GM19043 (cell line): ENCODE data around the gene CRACR2B.

ENCODE experiments used
- ATAC-seq: cut with Tn5 transposase; IDR thresholded peaks from one replicate; pipeline ENCODE4 v1.9.1; 2021; ENCODE audit warnings: low read depth; ENCODE audit not compliant: unreplicated experiment

The CRACR2B gene

DNA sequence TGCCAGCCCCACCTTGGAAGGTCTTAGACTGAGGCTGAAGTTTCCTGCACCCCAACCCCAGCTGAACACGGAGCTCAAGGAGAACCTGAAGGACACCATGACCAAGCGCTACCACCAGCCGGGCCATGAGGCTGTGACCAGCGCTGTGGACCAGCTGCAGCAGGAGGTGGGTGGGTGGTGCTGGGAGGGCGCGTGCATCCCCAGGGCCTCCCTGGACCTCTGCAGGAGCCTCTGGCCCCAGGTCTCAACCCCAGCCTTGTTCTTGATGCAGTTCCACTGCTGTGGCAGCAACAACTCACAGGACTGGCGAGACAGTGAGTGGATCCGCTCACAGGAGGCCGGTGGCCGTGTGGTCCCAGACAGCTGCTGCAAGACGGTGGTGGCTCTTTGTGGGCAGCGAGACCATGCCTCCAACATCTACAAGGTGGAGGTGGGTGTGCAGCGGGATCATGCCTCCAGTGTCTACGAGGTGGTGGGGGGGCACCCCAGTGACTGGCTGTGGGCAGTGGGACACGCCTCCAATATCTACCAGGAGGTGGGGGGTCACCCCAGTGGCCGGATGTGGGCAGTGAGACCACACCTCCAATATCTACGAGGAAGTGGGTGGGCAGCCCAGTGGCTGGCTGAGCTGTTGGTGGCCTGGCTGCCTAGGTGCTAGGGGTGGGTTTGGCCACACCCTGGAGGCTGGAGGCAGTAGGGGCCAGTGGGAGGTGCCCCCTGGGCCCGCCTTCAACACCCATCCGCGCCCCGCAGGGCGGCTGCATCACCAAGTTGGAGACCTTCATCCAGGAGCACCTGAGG lies 9.7 kb downstream of the CRACR2B start:
- no peak for ATAC-seq

DNA sequence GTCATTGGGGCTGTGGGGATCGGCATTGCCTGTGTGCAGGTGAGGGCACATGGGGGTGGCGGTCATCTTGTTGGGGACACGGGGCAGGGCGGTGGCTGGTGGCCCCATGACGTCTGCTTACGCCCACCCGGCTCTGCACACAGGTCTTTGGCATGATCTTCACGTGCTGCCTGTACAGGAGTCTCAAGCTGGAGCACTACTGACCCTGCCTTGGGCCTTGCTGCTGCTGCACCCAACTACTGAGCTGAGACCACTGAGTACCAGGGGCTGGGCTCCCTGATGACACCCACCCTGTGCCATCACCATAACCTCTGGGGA lies 10.2 kb downstream of the CRACR2B start:
- no peak for ATAC-seq

- no peak for ATAC-seq
Measured at GRCh38 chr11:838441-839279, 10.9 kb downstream of the CRACR2B start.

- no peak for ATAC-seq
Measured at GRCh38 chr11:839280-839623, 11.5 kb downstream of the CRACR2B start.

- ATAC-seq: no peak
Measured at GRCh38 chr11:839875-840617, 12.3 kb downstream of the CRACR2B start.

DNA sequence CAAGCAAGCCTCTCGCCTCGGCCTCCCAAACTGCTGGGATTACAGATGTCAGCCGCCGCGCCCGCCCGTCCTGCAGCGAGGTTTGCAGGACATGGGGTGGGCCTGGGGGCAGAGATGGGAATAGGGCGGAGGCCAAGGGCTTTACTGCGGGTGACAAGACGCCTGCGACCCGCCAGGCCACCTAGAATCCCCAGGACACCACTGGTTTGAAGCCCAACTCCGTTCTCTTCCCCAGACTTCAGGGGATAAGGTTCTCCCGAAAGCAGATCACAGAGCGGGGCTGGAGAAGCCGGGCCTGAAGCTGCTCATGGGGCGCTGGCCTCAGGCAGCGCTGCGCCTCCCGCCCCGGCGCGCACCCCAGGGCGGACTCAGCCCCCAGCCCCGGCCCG lies 14.3 kb downstream of the CRACR2B start:
- peak; percentile 16 for ATAC-seq

- ATAC-seq: peak; percentile 60
Measured at GRCh38 chr11:842370-843002, 14.8 kb downstream of the CRACR2B start, which contains the start of the genes POLR2L and TSPAN4. Gene POLR2L (minus strand): TSS chr11:842529. CDS start chr11:842508, 21 bp downstream. Gene TSPAN4 (plus strand): TSS chr11:842852. CDS start chr11:850305, 7,453 bp downstream.

DNA sequence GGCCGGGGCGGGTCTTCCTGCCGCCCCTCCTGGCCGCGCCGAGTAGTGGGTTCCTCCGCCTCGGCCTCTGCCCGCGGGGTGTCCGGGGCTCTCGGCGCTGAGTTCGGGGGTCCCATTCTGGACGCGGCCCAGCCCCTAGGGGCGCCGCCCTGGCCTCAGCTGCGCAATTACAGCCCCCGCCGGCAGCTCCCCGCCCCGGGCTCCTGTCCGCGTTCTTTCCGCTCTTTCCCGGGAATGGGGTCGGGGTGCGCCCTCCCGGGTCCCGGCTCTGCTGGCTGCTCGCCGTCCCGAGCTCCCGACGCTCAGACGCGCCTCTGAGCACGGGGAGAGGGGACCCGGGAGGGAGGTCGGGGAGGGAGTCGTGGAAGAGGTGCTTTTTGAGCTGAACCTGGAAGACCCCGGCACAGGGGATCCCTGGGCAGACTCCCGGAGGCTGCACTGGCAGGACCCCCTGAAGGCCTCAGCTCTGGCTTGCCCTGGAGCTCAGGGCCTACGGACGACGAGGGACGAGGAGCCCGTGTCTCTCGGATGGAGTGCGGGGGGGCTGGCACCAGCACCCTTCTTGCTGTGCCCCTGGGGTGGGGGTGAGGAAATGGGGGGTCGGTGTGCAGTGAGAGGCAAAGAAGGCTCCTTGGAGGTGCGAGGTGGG lies 15.5 kb downstream of the CRACR2B start:
- no peak for ATAC-seq

- no peak for ATAC-seq
Measured at GRCh38 chr11:843818-844692, 16.3 kb downstream of the CRACR2B start.

DNA sequence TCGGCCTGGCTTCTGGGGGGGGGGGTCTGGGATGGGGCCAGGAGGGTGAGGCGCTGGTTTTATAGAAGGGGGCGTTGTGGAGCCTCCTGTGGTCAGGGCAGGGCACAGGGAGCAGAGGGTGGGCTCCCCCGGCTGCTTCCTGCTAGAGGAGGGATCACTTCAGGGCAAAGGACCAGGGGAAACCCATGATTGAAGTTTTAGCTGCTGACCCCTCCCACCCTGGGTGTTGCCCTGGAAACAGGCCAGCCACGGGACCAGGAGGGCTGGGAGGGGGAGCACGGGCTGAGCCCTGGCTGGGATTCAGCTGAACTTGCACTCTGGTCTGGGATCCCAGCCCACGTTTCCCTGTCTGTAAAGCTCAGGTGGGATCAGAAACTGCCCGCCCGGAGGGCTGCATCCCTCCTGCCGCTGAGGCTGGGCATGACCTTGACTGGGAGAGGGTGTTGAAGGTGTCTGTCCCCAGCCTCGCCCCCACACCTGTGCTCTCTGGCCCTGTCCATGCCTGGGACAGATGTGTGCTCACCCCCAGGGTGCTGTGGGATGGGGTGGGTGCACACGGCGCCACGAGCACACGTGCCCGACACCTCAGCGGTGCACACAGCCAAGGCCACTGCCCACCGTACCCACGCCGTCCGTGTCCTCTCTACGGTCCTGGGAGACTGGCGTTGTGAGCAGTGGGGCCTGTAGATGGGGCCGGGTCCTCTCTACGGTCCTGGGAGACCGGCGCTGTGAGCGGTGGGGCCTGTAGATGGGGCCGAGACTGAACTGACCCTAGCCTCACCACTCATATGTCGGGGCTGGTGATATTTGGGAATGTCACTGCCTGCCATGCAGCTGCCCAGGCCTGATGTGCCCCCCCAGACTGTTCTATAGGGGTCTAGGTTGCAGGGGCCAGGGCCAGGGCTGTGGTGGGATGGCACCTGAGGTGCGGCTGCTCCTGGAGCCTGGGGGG lies 17.2 kb downstream of the CRACR2B start:
- no peak for ATAC-seq

DNA sequence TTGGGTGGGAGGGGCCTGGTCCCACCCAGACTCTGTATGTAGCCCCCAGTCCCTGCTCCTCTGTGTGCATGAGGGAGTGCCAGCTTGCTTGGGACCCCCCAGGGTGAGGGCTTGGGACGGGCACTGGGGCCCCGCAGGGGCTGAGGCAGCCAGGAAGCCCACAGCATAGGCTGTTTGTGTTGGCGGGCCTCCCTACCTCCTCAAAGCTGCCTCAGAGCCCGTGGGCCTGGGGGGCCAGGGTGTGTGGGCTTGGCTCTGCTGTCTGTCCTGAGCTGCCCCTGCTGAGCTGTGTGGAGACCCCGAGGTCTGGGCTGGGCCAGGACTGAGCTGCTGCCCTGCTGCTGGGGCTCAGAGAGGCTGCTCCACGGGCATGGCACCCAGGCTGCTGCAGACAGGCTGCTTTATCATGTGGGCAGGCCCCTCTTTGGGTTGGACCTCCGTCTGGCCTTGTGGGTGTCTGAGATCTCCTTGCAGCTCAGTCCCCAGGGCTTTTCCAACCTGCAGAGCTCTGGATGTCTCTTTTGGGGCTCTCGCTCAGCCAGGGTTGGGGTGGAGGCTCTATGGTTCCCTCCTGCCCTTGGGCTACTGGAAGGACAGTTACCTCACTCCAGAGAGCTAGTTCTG lies 18.3 kb downstream of the CRACR2B start:
- no peak for ATAC-seq

DNA sequence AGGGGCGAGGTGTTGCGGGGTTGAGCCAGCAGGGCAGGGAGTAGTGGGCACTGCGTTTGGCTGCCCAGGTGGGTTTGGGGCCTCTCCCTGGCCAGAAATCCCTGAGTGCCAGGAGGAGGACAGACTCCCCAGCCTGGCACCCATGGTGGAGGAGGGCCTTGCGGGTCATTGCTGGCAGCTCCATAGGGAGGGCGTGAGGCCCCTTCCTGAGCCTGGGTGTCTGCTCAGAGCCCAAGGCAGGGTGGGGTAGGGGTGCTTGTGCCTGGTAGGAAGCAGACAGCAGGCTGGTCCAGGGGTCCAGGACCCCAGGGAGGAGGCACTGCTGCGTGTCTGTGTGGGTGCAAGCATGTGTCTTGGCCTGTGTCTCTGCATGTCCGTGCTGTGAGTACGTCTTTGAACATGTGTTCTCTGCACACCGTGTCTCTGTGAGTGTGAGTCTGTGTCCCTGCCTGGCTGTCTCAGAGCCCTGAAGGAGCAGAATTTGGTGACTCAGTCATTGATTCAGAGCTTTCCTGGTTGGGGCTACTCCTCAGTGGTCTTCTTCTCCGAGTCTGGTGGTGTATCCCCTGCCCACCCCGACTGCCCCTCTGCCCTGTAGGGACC lies 18.9 kb downstream of the CRACR2B start:
- ATAC-seq: no peak

GRCh38 chr11:847876-848275 lies 20.2 kb downstream of the CRACR2B start:
- ATAC-seq: no peak

- no peak for ATAC-seq
Measured at GRCh38 chr11:848380-848931, 20.7 kb downstream of the CRACR2B start.

DNA sequence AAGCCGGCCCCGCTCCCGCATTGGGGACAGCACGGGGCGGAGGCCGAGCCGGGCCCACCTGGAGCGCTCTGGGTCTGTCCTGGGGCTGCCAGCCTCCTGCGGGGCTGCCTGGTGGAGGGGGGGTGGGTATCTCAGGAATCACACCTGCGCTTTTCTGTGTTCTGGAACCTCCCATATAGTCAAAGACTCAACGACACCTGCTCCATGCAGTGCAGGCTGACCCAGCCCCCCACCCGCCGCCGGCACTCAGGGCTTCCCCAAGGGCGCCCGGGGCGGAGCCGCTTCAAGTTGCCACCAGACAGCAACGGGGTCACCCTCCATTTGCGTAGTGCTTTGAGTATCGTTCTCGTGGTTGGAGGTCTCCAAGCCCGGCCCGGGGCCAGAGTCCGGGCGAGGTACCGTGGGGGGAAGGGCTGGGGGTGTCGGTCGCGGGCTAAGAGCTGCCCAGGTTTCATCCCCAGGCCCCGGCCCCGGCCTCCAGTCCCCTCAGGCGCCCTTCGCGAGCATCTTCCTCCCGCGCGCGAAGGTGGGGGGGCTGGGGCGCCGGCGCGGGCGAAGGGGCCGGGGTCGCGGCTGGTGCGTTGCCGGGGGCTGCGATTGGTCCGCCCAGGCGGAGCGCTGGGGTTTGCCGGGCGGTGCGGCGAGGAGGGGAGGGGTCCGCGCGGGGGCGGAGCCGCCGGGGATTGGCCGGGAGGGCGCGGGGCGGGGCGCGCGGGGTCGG lies 21.5 kb downstream of the CRACR2B start:
- no peak for ATAC-seq
